GM18861 (cell line): ENCODE measurements around the gene C16orf87.
"Not testable (repeated sequence)": the region's sequence is repeated elsewhere in the genome, so short reads cannot be mapped to it uniquely, and the experiment has no call there.

Experiments
- ATAC-seq: cut with Tn5 transposase; IDR thresholded peaks from one replicate; pipeline ENCODE4 v1.9.1; 2021; ENCODE audit not compliant: unreplicated experiment

Gene C16orf87

GRCh38 chr16:46830902-46831647 is at the start of gene C16orf87:
TSS of gene C16orf87 (minus strand) at chr16:46831180. CDS start at chr16:46831149, 31 bp downstream.
- ATAC-seq, result peak; percentile 88

DNA sequence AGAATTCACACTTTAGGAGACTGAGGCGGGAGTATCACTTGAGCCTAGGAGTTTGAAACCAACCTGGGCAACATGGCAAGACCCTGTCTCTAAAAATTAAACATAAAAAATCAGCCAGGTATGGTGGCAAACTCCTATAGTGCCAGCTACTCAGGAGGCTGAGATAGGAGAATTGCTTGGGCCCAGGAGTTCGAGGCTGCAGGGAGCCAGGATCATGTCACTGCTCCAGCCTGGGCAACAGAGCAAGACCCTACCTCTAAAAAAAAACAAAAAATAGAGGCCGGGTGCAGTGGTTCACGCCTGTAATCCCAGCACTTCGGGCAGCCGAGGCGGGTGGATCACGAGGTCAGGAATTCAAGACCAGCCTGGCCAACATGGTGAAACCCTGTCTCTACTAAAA is 44.3 kb upstream of the C16orf87 start:
- ATAC-seq, result no peak

DNA sequence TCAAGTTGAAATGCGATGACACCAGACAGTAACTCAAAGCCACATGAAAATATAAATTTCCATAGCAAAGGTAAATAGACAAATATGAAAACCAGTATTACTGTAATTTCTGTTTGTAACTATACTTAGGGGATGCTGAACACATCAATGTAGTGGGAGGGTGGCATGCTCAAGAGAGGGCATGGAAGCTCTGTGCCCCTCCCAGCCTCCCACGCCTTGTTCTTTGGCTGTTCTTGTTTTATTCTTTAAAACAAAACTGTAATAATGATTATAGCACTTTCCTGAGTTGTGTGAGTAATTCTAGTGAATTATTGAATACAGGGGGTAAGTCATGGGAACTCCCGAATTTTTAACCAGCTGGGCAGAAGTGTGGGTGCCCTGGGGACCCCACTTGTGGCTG is 42.2 kb upstream of the C16orf87 start:
- ATAC-seq, result no peak

GRCh38 chr16:46871597-46871996 is 40.6 kb upstream of the C16orf87 start:
- ATAC-seq, result no peak

GRCh38 chr16:46868891-46869290 is 37.9 kb upstream of the C16orf87 start:
- ATAC-seq, result not testable (repeated sequence)

GRCh38 chr16:46867486-46867885 is 36.5 kb upstream of the C16orf87 start:
- not testable (repeated sequence) for ATAC-seq

GRCh38 chr16:46866286-46866685 is 35.3 kb upstream of the C16orf87 start:
- ATAC-seq, result no peak

GRCh38 chr16:46862555-46863447 is 31.8 kb upstream of the C16orf87 start:
- no peak for ATAC-seq

- no peak for ATAC-seq
These were observed 28.8 kb upstream of the C16orf87 start for GRCh38 chr16:46859719-46860152.

GRCh38 chr16:46858151-46858550 is 27.2 kb upstream of the C16orf87 start:
- ATAC-seq, result no peak

DNA sequence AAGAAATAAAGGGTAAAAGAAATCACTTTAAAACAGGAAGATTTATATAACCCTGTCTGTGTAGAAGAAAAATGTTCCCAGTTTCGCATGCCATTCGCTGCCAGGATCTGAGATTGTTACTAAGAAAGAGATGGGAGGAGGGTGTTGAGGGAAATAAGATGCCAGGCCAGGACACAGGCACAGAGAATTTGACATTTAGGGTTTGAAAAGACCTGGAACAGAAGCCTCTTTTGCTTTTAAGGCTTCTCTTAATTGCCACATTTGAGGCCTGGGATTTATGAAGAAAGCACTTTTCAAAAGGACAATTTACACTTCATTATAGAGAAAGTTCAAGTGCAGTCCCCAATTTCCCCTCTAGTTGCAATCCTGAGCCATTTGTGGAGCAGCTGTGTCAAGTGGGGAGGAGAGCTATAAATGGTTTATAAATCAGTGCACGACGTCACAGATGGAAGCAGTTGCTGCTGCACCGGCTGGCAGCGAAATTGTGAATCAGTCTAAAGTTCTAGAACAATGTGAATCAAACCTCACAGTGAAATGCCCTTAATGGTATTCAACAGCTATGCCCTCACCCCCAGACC is 26.5 kb upstream of the C16orf87 start:
- ATAC-seq, result no peak

- no peak for ATAC-seq
These were observed 24.4 kb upstream of the C16orf87 start for GRCh38 chr16:46855389-46855788.

DNA sequence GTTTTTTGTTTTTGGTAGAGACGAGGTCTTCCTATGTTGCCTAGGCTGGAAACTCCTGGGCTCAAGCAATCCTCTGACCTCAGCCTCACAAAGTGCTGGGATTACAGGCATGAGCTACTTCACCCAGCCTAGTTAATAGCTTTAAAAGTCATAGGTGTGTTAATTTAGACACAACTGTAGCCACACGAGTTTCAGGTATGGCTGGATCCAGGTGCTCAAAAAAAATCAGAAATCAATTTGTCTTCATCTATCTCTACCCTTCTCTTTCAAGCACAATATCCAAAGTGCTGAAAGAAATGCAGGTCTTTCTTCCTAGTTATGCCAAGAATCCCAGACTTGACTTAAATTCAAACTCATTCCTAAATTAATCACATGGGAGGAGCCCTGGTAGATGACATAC is 23.9 kb upstream of the C16orf87 start:
- ATAC-seq, result no peak

GRCh38 chr16:46853713-46854443 is 22.9 kb upstream of the C16orf87 start:
- ATAC-seq, result no peak

- ATAC-seq, result no peak
These were observed 21.1 kb upstream of the C16orf87 start for GRCh38 chr16:46852130-46852529.

DNA sequence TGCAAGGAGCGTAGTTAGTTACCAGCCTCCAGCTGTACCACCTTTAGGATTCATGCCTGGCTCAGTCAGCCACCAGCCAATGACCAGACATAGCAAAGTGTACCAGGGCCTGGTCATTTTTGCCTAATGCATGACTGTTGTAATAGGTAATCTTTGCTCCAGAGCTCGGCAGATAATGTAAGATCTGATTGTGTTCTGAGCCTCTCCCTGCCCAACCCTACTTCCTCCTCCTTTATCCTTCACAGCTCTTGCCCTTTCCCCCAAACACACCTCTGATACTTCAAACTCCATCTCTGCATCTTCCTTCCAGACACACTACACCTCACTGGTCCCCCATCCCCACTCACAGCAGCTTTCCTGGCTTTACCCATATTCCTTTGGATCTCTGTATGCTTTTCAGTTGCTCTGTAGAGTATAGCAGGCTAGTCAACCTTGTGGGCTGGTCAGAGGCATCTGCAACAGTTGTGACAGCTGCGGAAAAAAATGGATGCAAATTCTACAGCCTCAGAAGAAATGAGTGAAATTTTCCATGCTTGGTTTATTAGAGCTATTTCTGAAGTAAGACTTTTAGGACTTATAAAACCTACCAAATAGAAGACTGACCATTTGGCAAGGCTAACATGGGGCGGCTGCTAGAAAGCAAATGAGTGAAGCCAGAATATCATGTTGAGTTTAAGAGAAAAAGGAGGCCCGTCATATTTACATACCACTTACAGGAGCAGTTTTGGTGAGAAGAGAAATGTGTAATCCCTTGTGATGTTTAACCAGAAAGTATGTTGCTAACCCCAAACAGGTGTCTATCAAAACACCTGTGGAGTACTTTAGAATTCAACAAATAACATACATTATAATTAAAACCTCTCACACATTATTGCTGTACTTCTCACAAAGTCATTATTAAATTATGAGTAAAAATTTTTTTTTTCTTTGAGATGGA is 19.9 kb upstream of the C16orf87 start:
- ATAC-seq, result peak; percentile 60

DNA sequence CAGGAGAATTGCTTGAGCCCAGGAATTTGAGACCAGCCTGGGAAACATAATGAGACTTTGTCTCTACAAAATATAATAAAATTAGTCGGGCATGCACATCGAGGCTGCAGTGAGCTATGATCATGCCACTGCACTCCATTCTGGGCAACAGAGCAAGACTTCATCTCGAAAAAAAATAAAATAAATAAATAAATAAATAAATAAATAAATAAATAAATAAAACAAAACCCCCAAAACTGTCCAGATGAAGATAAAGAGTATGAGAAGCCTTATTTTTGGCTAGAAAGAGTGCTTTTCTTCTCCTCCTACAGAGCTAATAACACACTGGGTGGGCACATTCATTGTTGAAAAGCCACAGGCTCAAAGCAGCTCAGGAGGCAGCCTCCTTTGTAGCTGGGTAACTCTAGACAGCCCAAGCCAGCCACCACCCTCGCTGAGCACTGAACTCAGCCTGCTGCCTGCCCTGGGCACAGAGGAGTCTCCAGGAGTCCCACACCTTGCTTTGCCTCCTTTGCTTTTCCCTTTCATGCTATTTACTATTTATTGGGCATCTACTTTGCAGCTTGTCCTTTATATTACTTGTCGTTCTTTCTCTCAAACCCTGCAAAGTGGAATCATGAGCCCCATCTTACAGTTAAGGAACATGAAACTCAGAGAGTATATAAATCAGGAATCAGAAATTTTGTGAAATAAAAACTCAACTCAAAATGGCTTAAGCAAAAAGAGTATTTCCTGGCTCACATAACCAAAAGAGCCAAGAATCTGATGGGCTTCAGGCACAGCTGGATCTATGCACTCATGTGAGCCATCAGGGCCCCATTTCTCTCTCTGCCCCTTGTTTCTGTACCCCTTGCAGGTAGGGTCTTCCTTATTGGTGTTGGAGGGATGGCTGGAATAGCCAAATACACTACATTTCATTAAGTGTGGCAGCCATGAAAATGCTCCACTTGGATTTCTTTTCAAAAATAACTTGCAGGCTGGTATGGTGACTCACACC is 18.1 kb upstream of the C16orf87 start:
- no peak for ATAC-seq

GRCh38 chr16:46845952-46846351 is 15.0 kb upstream of the C16orf87 start:
- ATAC-seq, result no peak

DNA sequence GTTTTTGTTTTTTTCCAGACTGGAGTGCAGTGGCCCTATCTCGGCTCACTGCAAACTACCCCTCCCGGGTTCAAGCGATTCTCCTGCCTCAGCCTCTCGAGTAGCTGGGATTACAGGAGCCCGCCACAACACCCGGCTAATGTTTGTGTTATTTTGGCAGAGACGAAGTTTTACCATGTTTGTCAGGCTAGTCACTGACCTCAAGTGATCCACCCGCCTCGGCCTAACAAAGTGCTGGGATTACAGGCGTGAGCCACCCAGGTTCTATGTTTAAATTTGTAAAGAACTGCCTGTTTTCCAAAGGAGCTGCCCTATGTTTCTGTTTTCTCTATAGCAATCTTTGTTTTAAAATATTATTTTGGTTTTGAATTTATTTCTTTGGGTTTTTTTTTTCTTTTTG is 13.8 kb upstream of the C16orf87 start:
- ATAC-seq, result no peak
